GM23338 (cell line): ENCODE measurements around the gene ZSWIM5. TPM values are rescaled to one million over a fixed set of nuclear protein-coding genes. Genes with fewer than 3 reads are reported as not detected.

Experiments
- ATAC-seq: fragments of 200-7000 bp; cut with Tn5 transposase; 3 replicates; pipeline ENCODE4 v1.9.1; 2020
- DNase-seq: peaks from one replicate; pipeline ENCODE4 v3.0.0-alpha.2; 2015; ENCODE audit warnings: low spot score
- H2AFZ ChIP-seq: fragments of 200-600 bp; sonication (generic); 2 replicates; pipeline ENCODE4 v1.8.0; 2016; ENCODE audit warnings: antibody characterized with exemption, mild to moderate bottlenecking, moderate library complexity
- H3F3A ChIP-seq: fragments of 200-600 bp; sonication (generic); replicated peaks from 2 replicates; pipeline ENCODE4 v1.8.0; 2017; ENCODE audit warnings: antibody characterized with exemption, mixed run types, low read depth
- H3K27ac ChIP-seq: fragments of 200-600 bp; sonication (generic); 2 replicates; pipeline ENCODE4 v1.6.1; 2016; ENCODE audit warnings: low read depth
- H3K27me3 ChIP-seq: fragments of 200-600 bp; sonication (generic); 2 replicates; pipeline ENCODE4 v1.8.0; 2016; ENCODE audit warnings: mild to moderate bottlenecking, mixed run types, moderate library complexity; ENCODE audit not compliant: insufficient read depth
- H3K36me3 ChIP-seq: fragments of 200-600 bp; sonication (generic); 2 replicates; pipeline ENCODE4 v1.8.0; 2016; ENCODE audit warnings: mild to moderate bottlenecking; ENCODE audit not compliant: insufficient read depth
- H3K4me1 ChIP-seq: fragments of 200-600 bp; sonication (generic); 2 replicates; pipeline ENCODE4 v1.8.0; 2016; ENCODE audit warnings: mild to moderate bottlenecking, moderate library complexity; ENCODE audit not compliant: insufficient read depth
- H3K4me2 ChIP-seq: fragments of 200-600 bp; sonication (generic); 2 replicates; pipeline ENCODE4 v1.7.1; 2017; ENCODE audit warnings: mixed run types
- H3K4me3 ChIP-seq: fragments of 200-600 bp; sonication (generic); 2 replicates; pipeline ENCODE4 v1.6.1; 2016; ENCODE audit warnings: mixed run types
- H3K79me2 ChIP-seq: fragments of 200-600 bp; sonication (generic); replicated peaks from 2 replicates; pipeline ENCODE4 v1.8.0; 2017; ENCODE audit warnings: mild to moderate bottlenecking; ENCODE audit not compliant: insufficient read depth
- H3K9me2 ChIP-seq: fragments of 200-600 bp; sonication (generic); 2 replicates; pipeline ENCODE4 v1.8.0; 2017; ENCODE audit not compliant: insufficient read depth
- H4K20me1 ChIP-seq: fragments of 200-600 bp; sonication (generic); replicated peaks from 2 replicates; pipeline ENCODE4 v1.8.0; 2017; ENCODE audit warnings: mild to moderate bottlenecking; ENCODE audit not compliant: insufficient read depth
- H3K27ac Mint-ChIP-seq: 2 replicates; pipeline ENCODE4 v1.8.0; 2020; ENCODE audit warnings: inconsistent platforms, mild to moderate bottlenecking, moderate library complexity, mixed read lengths
- H3K27me3 Mint-ChIP-seq: 3 replicates; pipeline ENCODE4 v1.8.0; 2022; ENCODE audit warnings: low read depth, mild to moderate bottlenecking, moderate library complexity, mixed read lengths, inconsistent platforms; ENCODE audit not compliant: insufficient read depth, poor library complexity
- H3K36me3 Mint-ChIP-seq: 3 replicates; pipeline ENCODE4 v1.8.0; 2021; ENCODE audit warnings: low read depth, mild to moderate bottlenecking, inconsistent platforms, moderate library complexity, mixed read lengths
- H3K4me1 Mint-ChIP-seq: 3 replicates; pipeline ENCODE4 v1.8.0; 2020; ENCODE audit warnings: mild to moderate bottlenecking, inconsistent platforms, mixed read lengths
- H3K4me3 Mint-ChIP-seq: 3 replicates; pipeline ENCODE4 v1.8.0; 2021; ENCODE audit warnings: moderate library complexity, mild to moderate bottlenecking, inconsistent platforms, mixed read lengths
- H3K9me3 Mint-ChIP-seq: 3 replicates; pipeline ENCODE4 v1.8.0; 2020; ENCODE audit warnings: moderate library complexity, mild to moderate bottlenecking, inconsistent platforms, mixed read lengths
- JUNB ChIP-seq: IDR thresholded peaks from one replicate; pipeline ENCODE4 v1.6.1; 2016; ENCODE audit warnings: antibody characterized with exemption; ENCODE audit not compliant: unreplicated experiment
- REST ChIP-seq: IDR thresholded peaks from one replicate; pipeline ENCODE4 v1.6.1; 2018; ENCODE audit warnings: antibody characterized with exemption; ENCODE audit not compliant: unreplicated experiment
- STAT1 ChIP-seq: IDR thresholded peaks from one replicate; pipeline ENCODE4 v1.6.1; 2016; ENCODE audit warnings: antibody characterized with exemption; ENCODE audit not compliant: unreplicated experiment
- ZNF331 ChIP-seq: fragments of 250-450 bp; sonication (Bioruptor Pico); IDR thresholded peaks from 2 replicates; pipeline ENCODE4 v1.5.0; 2020; ENCODE audit warnings: low read depth, mild to moderate bottlenecking, moderate library complexity
- polyA plus RNA-seq: library from polyadenylated mRNA; unstranded; fragments of >200 nt; fragmentation: Nextera tagmentation; extraction: Ambion mirVana; gene quantifications from 2 replicates; pipeline ENCODE4 v1.2.1, GENCODE V29; 2016
- total RNA-seq: library from RNA; depleted of rRNA; stranded (reverse); fragments of >200 nt; shearing (Covaris generic); gene quantifications from 2 replicates; pipeline ENCODE4 v1.2.3, GENCODE V29; 2014
- TF ChIP-seq, protein P1 (sequence below), 2 experiments: fragments of 200-600 bp in 1 of 2; sonication (generic) in 1 of 2; conservative IDR thresholded peaks; 2 replicates each; pipeline versions ENCODE4 v1.5.1 to v1.6.1; 2016 to 2017; ENCODE audit warnings: antibody characterized with exemption in 2 of 2, low read depth in 2 of 2, mild to moderate bottlenecking in 2 of 2, moderate library complexity in 1 of 2
- TF ChIP-seq, protein P2 (sequence below): IDR thresholded peaks from 2 replicates; pipeline ENCODE4 v1.6.1; 2016; ENCODE audit warnings: antibody characterized with exemption

The ZSWIM5 gene
- total and polyA plus RNA-seq, 2 experiments from 2014 or later = 0.65 to 3.6 TPM

GRCh38 chr1:45236136-45236535, 29.7 kb upstream of the ZSWIM5 start:
- no peak overlapping the region for H2AFZ ChIP-seq
- H3K27ac Mint-ChIP-seq = no peak overlapping the region

More at GRCh38 chr1:45236136-45236535, 29.7 kb upstream of the ZSWIM5 start:
- no peaks in the 10 kb centered on the region for H3K79me2 ChIP-seq
- H3K27ac ChIP-seq = no peak overlapping the region
- H4K20me1 ChIP-seq = no peaks in the 10 kb centered on the region
- Mint-ChIP-seq H3K36me3 (peaks cover 18% of the 10 kb centered on the region), H3K9me3 (peaks cover 53% of the 10 kb centered on the region), H3K4me3 (no peak overlapping the region), H3K27me3 (peaks cover 7% of the 10 kb centered on the region), H3K4me1 (no peaks in the 10 kb centered on the region)
- H3K9me2 ChIP-seq = no peaks in the 10 kb centered on the region
- peaks cover 3% of the 10 kb centered on the region; the same call in 1 of the 2 replicates for H3K36me3 ChIP-seq
- no peaks in the 10 kb centered on the region for H3K4me1 ChIP-seq
- DNase-seq (peak; percentile 4), ATAC-seq (no peak)
- TF ChIP-seq REST = no peak
- TF ChIP-seq JUNB = no peak
- TF ChIP-seq, protein P1, sequence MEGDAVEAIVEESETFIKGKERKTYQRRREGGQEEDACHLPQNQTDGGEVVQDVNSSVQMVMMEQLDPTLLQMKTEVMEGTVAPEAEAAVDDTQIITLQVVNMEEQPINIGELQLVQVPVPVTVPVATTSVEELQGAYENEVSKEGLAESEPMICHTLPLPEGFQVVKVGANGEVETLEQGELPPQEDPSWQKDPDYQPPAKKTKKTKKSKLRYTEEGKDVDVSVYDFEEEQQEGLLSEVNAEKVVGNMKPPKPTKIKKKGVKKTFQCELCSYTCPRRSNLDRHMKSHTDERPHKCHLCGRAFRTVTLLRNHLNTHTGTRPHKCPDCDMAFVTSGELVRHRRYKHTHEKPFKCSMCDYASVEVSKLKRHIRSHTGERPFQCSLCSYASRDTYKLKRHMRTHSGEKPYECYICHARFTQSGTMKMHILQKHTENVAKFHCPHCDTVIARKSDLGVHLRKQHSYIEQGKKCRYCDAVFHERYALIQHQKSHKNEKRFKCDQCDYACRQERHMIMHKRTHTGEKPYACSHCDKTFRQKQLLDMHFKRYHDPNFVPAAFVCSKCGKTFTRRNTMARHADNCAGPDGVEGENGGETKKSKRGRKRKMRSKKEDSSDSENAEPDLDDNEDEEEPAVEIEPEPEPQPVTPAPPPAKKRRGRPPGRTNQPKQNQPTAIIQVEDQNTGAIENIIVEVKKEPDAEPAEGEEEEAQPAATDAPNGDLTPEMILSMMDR (conservative IDR thresholded peaks at IDR 0.05; ENCODE audit: low read depth in 2 of 2) = no peak
- TF ChIP-seq ZNF331 = no peak
- TF ChIP-seq STAT1 = no peak
- TF ChIP-seq, protein P2, sequence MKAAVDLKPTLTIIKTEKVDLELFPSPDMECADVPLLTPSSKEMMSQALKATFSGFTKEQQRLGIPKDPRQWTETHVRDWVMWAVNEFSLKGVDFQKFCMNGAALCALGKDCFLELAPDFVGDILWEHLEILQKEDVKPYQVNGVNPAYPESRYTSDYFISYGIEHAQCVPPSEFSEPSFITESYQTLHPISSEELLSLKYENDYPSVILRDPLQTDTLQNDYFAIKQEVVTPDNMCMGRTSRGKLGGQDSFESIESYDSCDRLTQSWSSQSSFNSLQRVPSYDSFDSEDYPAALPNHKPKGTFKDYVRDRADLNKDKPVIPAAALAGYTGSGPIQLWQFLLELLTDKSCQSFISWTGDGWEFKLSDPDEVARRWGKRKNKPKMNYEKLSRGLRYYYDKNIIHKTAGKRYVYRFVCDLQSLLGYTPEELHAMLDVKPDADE = no peak
- H3F3A ChIP-seq = no peaks in the 10 kb centered on the region
- H3K4me3 ChIP-seq = no peak overlapping the region
- H3K27me3 ChIP-seq = no peaks in the 10 kb centered on the region
- H3K4me2 ChIP-seq = no peak overlapping the region
